ENCODE measurements around the gene ENDOV. TPM values are rescaled to one million over a fixed set of nuclear protein-coding genes. Genes with fewer than 3 reads are reported as not detected.

Gene ENDOV
- total RNA-seq, 1 experiment from 2014 or later, result 28.0 TPM

DNA sequence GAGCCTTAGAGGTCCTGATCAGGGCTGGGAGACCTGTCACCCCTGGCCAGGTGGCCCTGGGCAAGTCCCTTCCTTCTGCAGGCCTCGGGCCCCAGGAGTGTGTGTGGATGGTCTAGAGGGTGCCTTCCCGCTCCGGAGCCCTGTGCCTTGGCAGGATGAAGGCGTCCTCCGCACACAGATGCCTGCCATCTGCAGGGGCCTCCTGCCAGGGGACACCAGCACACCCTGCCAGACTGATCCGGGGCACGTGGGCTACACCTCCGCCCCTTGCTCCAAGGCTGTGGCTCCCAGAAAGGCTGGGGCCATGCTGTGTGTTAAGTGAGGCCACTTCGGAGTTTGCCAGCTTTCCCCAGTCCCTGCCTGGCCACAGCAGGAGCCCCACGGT lies 30.8 kb downstream of the ENDOV start:
- POLR2A ChIA-PET, result no interaction called here
- DNase-seq (ENCODE audit: unreplicated experiment), result no peak
- H3K4me3 Mint-ChIP-seq (ENCODE audit: unreplicated experiment), result no peak overlapping the region
- H3K4me1 Mint-ChIP-seq (ENCODE audit: insufficient read depth, unreplicated experiment), result no peaks in the 10 kb centered on the region
- CTCF ChIA-PET, result interaction anchor here (0.6 kb wide), 1 partner anchor 93 kb away, joined by 3 read pairs; no protein-coding TSS in a partner anchor
- H3K27me3 Mint-ChIP-seq (ENCODE audit: insufficient read depth, unreplicated experiment), result no peaks in the 10 kb centered on the region
- BruUV-seq (replicated peaks), result no TSS peak
- H3K9me3 Mint-ChIP-seq (ENCODE audit: unreplicated experiment), result no peaks in the 10 kb centered on the region
- H3K27ac Mint-ChIP-seq (ENCODE audit: low read depth, unreplicated experiment), result no peak overlapping the region
- intact Hi-C loops (cut with micrococcal nuclease), result no loop called here
- no peak for TF ChIP-seq CTCF (IDR thresholded peaks at IDR 0.05; ENCODE audit: unreplicated experiment)
- H3K36me3 Mint-ChIP-seq (ENCODE audit: insufficient read depth, unreplicated experiment), result no peaks in the 10 kb centered on the region

DNA sequence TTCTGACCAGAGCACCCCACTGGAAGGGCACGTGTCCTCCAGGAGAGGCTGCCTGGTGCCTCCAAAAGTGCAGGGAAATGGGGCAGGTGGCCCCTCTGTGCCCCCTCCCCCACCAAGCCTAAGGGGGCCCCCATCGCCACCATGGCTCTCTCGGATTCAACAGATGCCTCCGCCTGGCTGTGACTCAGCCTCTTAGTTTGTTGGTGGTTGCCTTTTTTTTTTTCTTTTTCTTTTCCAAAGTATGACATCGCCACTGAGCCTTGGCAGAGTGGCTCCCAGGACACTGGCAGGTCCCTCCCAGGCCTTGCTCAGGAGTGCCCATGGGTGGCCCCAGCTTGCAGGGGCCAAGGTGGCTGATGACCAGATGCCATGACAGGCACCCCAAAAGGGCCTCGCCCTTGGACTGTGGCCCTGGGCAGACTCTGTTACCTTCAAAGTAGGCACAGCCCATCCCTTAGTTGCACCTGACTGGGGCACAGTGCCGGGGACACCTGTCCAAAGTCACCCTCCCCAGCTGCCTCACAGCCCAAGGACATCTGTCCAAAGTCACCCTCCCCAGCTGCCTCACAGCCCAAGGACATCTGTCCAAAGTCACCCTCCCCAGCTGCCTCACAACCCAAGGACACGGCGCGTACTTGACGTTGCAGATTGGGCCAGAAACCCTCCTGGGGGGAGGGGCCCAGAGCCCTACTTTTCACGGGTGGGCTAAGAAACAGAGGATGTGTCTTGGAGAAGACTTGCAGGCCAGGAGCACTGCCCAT lies 31.9 kb downstream of the ENDOV start:
- Mint-ChIP-seq H3K9me3 (ENCODE audit: unreplicated experiment) (no peaks in the 10 kb centered on the region), H3K36me3 (ENCODE audit: insufficient read depth, unreplicated experiment) (no peaks in the 10 kb centered on the region), H3K27me3 (ENCODE audit: insufficient read depth, unreplicated experiment) (no peaks in the 10 kb centered on the region), H3K27ac (ENCODE audit: low read depth, unreplicated experiment) (no peak overlapping the region), H3K4me3 (ENCODE audit: unreplicated experiment) (no peak overlapping the region), H3K4me1 (ENCODE audit: insufficient read depth, unreplicated experiment) (no peaks in the 10 kb centered on the region)
- ChIA-PET CTCF (interaction anchor here (1.2 kb wide), 1 partner anchor 20 kb away, joined by 4 read pairs; no protein-coding TSS in a partner anchor), POLR2A (interaction anchor here (0.5 kb wide), 1 partner anchor 173 kb away, joined by 3 read pairs; no protein-coding TSS in a partner anchor)
- BruUV-seq (replicated peaks), result no TSS peak
- no peak for DNase-seq (ENCODE audit: unreplicated experiment)
- intact Hi-C loops (cut with micrococcal nuclease), result no loop called here
- TF ChIP-seq CTCF (IDR thresholded peaks at IDR 0.05; ENCODE audit: unreplicated experiment), result no peak

GRCh38 chr17:80447790-80448189 lies 32.8 kb downstream of the ENDOV start:
- no peaks in the 10 kb centered on the region for H3K9me3 Mint-ChIP-seq (ENCODE audit: unreplicated experiment)
- ChIA-PET CTCF (interaction anchor here (0.6 to 1.2 kb wide), 2 partner anchors 21 to 119 kb away, joined by 3 to 4 read pairs; no protein-coding TSS in a partner anchor), POLR2A (interaction anchor here (0.6 kb wide), 1 partner anchor 512 kb away, joined by 3 read pairs; no protein-coding TSS in a partner anchor)
- TF ChIP-seq CTCF (IDR thresholded peaks at IDR 0.05; ENCODE audit: unreplicated experiment), result no peak
- no peak overlapping the region for H3K4me3 Mint-ChIP-seq (ENCODE audit: unreplicated experiment)
- no peaks in the 10 kb centered on the region for H3K4me1 Mint-ChIP-seq (ENCODE audit: insufficient read depth, unreplicated experiment)
- H3K36me3 Mint-ChIP-seq (ENCODE audit: insufficient read depth, unreplicated experiment), result no peaks in the 10 kb centered on the region
- intact Hi-C loops (cut with micrococcal nuclease), result no loop called here
- no peaks in the 10 kb centered on the region for H3K27me3 Mint-ChIP-seq (ENCODE audit: insufficient read depth, unreplicated experiment)
- DNase-seq (ENCODE audit: unreplicated experiment), result peak; percentile 25
- no TSS peak for BruUV-seq (replicated peaks)
- H3K27ac Mint-ChIP-seq (ENCODE audit: low read depth, unreplicated experiment), result no peak overlapping the region

DNA sequence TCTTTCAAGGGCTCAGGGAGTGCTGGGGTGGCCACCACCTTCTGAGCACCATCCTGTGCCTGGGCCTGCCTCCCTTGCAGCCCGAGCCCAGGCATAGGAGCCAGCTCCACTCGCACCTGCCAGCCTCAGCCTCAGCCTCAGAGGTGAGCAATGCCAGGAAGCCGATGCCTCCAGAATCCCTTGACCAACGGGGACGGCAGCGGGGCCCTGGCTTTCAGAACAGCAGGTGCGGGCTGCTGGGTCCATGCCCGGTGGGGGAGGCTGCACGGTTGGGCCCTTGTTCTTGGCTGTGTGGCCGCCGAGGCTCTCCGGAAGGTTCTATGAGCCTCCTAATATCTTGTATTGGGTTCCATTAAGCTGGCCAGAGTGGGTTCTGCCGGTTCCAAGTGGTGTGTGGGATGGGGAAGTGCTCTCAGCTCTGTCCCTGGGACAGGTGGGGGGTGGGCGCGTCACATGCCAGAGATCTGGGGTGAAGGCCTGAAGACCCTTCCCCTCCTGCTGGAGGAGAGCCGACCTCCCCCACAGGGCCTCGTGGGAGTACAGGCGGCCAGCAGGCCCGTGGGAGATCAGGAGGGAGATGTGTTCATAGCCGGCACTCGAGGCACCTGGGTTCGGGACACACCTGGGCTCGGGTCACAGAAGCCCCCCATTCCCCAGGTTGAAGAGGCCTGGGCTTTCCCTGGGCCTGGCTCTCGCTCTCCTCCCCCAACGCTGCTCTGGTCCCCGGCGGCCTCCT lies 34.4 kb downstream of the ENDOV start:
- Mint-ChIP-seq H3K4me1 (ENCODE audit: insufficient read depth, unreplicated experiment) (peaks cover 4% of the 10 kb centered on the region), H3K27ac (ENCODE audit: low read depth, unreplicated experiment) (no peak overlapping the region), H3K4me3 (ENCODE audit: unreplicated experiment) (no peak overlapping the region), H3K9me3 (ENCODE audit: unreplicated experiment) (no peaks in the 10 kb centered on the region), H3K27me3 (ENCODE audit: insufficient read depth, unreplicated experiment) (no peaks in the 10 kb centered on the region), H3K36me3 (ENCODE audit: insufficient read depth, unreplicated experiment) (no peaks in the 10 kb centered on the region)
- CTCF ChIA-PET, result no interaction called here
- no TSS peak for BruUV-seq (replicated peaks)
- POLR2A ChIA-PET, result no interaction called here
- DNase-seq (ENCODE audit: unreplicated experiment), result no peak
- intact Hi-C loops (cut with micrococcal nuclease), result no loop called here
- TF ChIP-seq CTCF (IDR thresholded peaks at IDR 0.05; ENCODE audit: unreplicated experiment), result no peak

Measured in MCF 10A (cell line).